ENCODE results near the gene PCDHGA1.

DNA sequence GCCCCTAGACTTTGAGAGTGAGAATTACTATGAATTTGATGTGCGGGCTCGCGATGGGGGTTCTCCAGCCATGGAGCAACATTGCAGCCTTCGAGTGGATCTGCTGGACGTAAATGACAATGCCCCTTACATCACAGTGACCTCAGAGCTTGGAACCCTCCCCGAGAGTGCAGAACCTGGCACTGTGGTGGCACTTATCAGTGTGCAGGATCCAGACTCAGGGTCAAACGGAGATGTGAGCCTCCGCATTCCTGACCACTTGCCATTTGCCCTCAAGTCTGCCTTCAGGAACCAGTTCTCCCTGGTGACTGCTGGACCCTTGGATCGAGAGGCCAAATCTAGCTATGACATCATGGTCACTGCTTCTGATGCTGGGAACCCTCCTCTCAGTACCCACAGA, 155.8 kb downstream of the PCDHGA1 start:
- TF ChIP-seq CTCF (IDR thresholded peaks at IDR 0.05 in 4 of 5, conservative IDR thresholded peaks at IDR 0.05 in 1 of 5) (no peak), POLR2A (IDR thresholded peaks at IDR 0.05) (no peak)
